Measurements from ENCODE around the gene PLXNA1.

DNA sequence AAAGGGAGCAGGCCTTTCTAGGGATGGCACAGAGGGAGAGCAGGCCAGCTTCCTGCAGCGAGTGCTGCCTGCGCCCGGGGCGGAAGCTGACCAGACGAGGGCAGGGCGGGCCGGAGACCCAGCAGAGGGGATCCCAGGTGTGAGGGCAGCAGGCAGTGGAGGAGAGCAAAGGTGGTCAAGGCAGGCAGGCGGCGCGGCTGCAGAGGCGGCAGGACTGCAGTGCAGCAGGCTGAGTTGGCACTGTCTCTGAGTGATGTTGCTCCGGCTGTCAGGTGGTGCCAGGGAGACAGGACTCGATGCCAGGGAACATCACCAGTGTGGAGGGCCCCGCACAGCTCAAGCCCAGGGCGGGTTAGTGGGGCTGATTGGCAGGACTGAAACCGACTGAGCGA is 22.3 kb upstream of the PLXNA1 start:
- TF ChIP-seq, protein P1, sequence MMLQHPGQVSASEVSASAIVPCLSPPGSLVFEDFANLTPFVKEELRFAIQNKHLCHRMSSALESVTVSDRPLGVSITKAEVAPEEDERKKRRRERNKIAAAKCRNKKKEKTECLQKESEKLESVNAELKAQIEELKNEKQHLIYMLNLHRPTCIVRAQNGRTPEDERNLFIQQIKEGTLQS (IDR thresholded peaks at IDR 0.05): no peak
- TF ChIP-seq POLR2A (IDR thresholded peaks at IDR 0.05; ENCODE audit: borderline replicate concordance, extremely low read depth, insufficient read depth, insufficient read length) (no peak), EGR1 (IDR thresholded peaks at IDR 0.05; ENCODE audit: low read depth) (no peak), YY1 (IDR thresholded peaks at IDR 0.05; ENCODE audit: extremely low read depth, insufficient replicate concordance, low read depth, low read length) (no peak)
- TF ChIP-seq, protein P2, sequence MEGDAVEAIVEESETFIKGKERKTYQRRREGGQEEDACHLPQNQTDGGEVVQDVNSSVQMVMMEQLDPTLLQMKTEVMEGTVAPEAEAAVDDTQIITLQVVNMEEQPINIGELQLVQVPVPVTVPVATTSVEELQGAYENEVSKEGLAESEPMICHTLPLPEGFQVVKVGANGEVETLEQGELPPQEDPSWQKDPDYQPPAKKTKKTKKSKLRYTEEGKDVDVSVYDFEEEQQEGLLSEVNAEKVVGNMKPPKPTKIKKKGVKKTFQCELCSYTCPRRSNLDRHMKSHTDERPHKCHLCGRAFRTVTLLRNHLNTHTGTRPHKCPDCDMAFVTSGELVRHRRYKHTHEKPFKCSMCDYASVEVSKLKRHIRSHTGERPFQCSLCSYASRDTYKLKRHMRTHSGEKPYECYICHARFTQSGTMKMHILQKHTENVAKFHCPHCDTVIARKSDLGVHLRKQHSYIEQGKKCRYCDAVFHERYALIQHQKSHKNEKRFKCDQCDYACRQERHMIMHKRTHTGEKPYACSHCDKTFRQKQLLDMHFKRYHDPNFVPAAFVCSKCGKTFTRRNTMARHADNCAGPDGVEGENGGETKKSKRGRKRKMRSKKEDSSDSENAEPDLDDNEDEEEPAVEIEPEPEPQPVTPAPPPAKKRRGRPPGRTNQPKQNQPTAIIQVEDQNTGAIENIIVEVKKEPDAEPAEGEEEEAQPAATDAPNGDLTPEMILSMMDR (IDR thresholded peaks at IDR 0.05 in 2 of 3, conservative IDR thresholded peaks at IDR 0.05 in 1 of 3; ENCODE audit: borderline replicate concordance in 1 of 3, insufficient read depth in 1 of 3, low read depth in 2 of 3, low read length in 2 of 3): no peak
